Measurements from ENCODE around the gene RNF182.
"Not testable (repeated sequence)": the region's sequence is repeated elsewhere in the genome, so short reads cannot be mapped to it uniquely, and the experiment has no call there.

The RNF182 gene

GRCh38 chr6:14004258-14004657 is 79.5 kb downstream of the RNF182 start:
- no peak for DNase-seq

- DNase-seq = no peak
These were observed 84.1 kb downstream of the RNF182 start for GRCh38 chr6:14008809-14009208.

- DNase-seq = no peak
These were observed 84.7 kb downstream of the RNF182 start for GRCh38 chr6:14009431-14009830.

- DNase-seq = no peak
These were observed 85.5 kb downstream of the RNF182 start for GRCh38 chr6:14010275-14010674.

- DNase-seq = no peak
These were observed 87.7 kb downstream of the RNF182 start for GRCh38 chr6:14012313-14013030.

GRCh38 chr6:14015964-14016363 is 91.2 kb downstream of the RNF182 start:
- DNase-seq = no peak

- no peak for DNase-seq
These were observed 91.7 kb downstream of the RNF182 start for GRCh38 chr6:14016432-14016831.

- DNase-seq = no peak
These were observed 92.3 kb downstream of the RNF182 start for GRCh38 chr6:14016935-14017625.

- no peak for DNase-seq
These were observed 93.1 kb downstream of the RNF182 start for GRCh38 chr6:14017626-14018475.

- not testable (repeated sequence) for DNase-seq
These were observed 93.8 kb downstream of the RNF182 start for GRCh38 chr6:14018559-14018958.

- no peak for DNase-seq
These were observed 95.8 kb downstream of the RNF182 start for GRCh38 chr6:14020551-14020950.

- no peak for DNase-seq
These were observed 96.7 kb downstream of the RNF182 start for GRCh38 chr6:14021449-14021848.

GRCh38 chr6:14022673-14023072 is 97.9 kb downstream of the RNF182 start:
- no peak for DNase-seq

GRCh38 chr6:14023855-14024254 is 99.1 kb downstream of the RNF182 start:
- DNase-seq = no peak

GRCh38 chr6:14025160-14025559 is 100.4 kb downstream of the RNF182 start:
- DNase-seq = no peak

GRCh38 chr6:14026831-14027539 is 102.2 kb downstream of the RNF182 start:
- DNase-seq = no peak

- no peak for DNase-seq
These were observed 103.9 kb downstream of the RNF182 start for GRCh38 chr6:14028631-14029030.

GRCh38 chr6:14029605-14030004 is 104.9 kb downstream of the RNF182 start:
- no peak for DNase-seq

Measured in NCI-H526 (cell line).